Astrocyte of the hippocampus (primary cell): ENCODE measurements around the gene ATAD2B.
"Not testable (repeated sequence)": the region's sequence is repeated elsewhere in the genome, so short reads cannot be mapped to it uniquely, and the experiment has no call there.

Experiments used
- DNase-seq: peaks from one replicate; pipeline ENCODE4 v3.0.0; 2011; ENCODE audit warnings: low read depth, low spot score

ATAD2B gene

GRCh38 chr2:23791030-23791429 is 135.9 kb downstream of the ATAD2B start:
- peak; percentile 55 for DNase-seq

- no peak for DNase-seq
Measured at GRCh38 chr2:23789012-23789411, 137.9 kb downstream of the ATAD2B start.

GRCh38 chr2:23788100-23788499 is 138.8 kb downstream of the ATAD2B start:
- no peak for DNase-seq

GRCh38 chr2:23784971-23785370 is 142.0 kb downstream of the ATAD2B start:
- DNase-seq = no peak

GRCh38 chr2:23782646-23783045 is 144.3 kb downstream of the ATAD2B start:
- DNase-seq = no peak

- DNase-seq = no peak
Measured at GRCh38 chr2:23782126-23782525, 144.8 kb downstream of the ATAD2B start.

- not testable (repeated sequence) for DNase-seq
Measured at GRCh38 chr2:23780465-23780864, 146.5 kb downstream of the ATAD2B start.

- no peak for DNase-seq
Measured at GRCh38 chr2:23777826-23778225, 149.1 kb downstream of the ATAD2B start.

GRCh38 chr2:23776021-23776420 is 150.9 kb downstream of the ATAD2B start:
- no peak for DNase-seq

GRCh38 chr2:23772684-23773083 is 154.2 kb downstream of the ATAD2B start:
- DNase-seq = no peak

GRCh38 chr2:23772056-23772455 is 154.9 kb downstream of the ATAD2B start:
- no peak for DNase-seq

- no peak for DNase-seq
Measured at GRCh38 chr2:23769364-23769763, 157.6 kb downstream of the ATAD2B start.

- no peak for DNase-seq
Measured at GRCh38 chr2:23767876-23768621, 158.9 kb downstream of the ATAD2B start.

- no peak for DNase-seq
Measured at GRCh38 chr2:23762141-23762540, 164.8 kb downstream of the ATAD2B start.

GRCh38 chr2:23761638-23762037 is 165.3 kb downstream of the ATAD2B start:
- no peak for DNase-seq

- peak; percentile 61 for DNase-seq
Measured at GRCh38 chr2:23760736-23761135, 166.2 kb downstream of the ATAD2B start.

GRCh38 chr2:23757686-23758433 is 169.1 kb downstream of the ATAD2B start:
- DNase-seq = peak; percentile 75

- DNase-seq = no peak
Measured at GRCh38 chr2:23756593-23757292, 170.2 kb downstream of the ATAD2B start.

GRCh38 chr2:23754970-23755369 is 172.0 kb downstream of the ATAD2B start:
- no peak for DNase-seq

GRCh38 chr2:23753291-23754010 is 173.5 kb downstream of the ATAD2B start:
- DNase-seq = no peak

GRCh38 chr2:23751747-23752265 is 175.1 kb downstream of the ATAD2B start:
- no peak for DNase-seq
